CMK (cell line): ENCODE measurements around the gene SRRM1.
A peak's percentile ranks its signal among the peaks of the same experiment; 100 is the strongest.

Experiments used
- DNase-seq: peaks from one replicate; pipeline ENCODE4 v3.0.0-alpha.2; 2010; ENCODE audit warnings: low read depth

The SRRM1 gene

GRCh38 chr1:24642481-24643362 lies at the start of gene SRRM1:
TSS of gene SRRM1 (plus strand) at chr1:24643302. CDS start at chr1:24643327, 25 bp downstream.
- peak; percentile 100 for DNase-seq

- DNase-seq, result no peak
Observed at GRCh38 chr1:24594328-24594598, 48.8 kb upstream of the SRRM1 start.

GRCh38 chr1:24596401-24596880 lies 46.7 kb upstream of the SRRM1 start:
- DNase-seq, result no peak

GRCh38 chr1:24599265-24599664 lies 43.8 kb upstream of the SRRM1 start:
- no peak for DNase-seq

- no peak for DNase-seq
Observed at GRCh38 chr1:24600551-24600950, 42.6 kb upstream of the SRRM1 start.

- no peak for DNase-seq
Observed at GRCh38 chr1:24605534-24606295, 37.4 kb upstream of the SRRM1 start.

- no peak for DNase-seq
Observed at GRCh38 chr1:24606296-24606605, 36.9 kb upstream of the SRRM1 start.

- DNase-seq, result no peak
Observed at GRCh38 chr1:24606621-24607020, 36.5 kb upstream of the SRRM1 start.

GRCh38 chr1:24609949-24610517 lies 33.1 kb upstream of the SRRM1 start:
- DNase-seq, result no peak

GRCh38 chr1:24619376-24619775 lies 23.7 kb upstream of the SRRM1 start:
- no peak for DNase-seq

GRCh38 chr1:24620678-24621077 lies 22.4 kb upstream of the SRRM1 start:
- DNase-seq, result no peak

- no peak for DNase-seq
Observed at GRCh38 chr1:24621121-24621520, 22.0 kb upstream of the SRRM1 start.

- DNase-seq, result no peak
Observed at GRCh38 chr1:24622218-24622617, 20.9 kb upstream of the SRRM1 start.

- DNase-seq, result no peak
Observed at GRCh38 chr1:24632832-24633175, 10.3 kb upstream of the SRRM1 start.

- peak; percentile 30 for DNase-seq
Observed at GRCh38 chr1:24635195-24635843, 7.8 kb upstream of the SRRM1 start.

- DNase-seq, result no peak
Observed at GRCh38 chr1:24636661-24637357, 6.3 kb upstream of the SRRM1 start.

GRCh38 chr1:24639094-24639493 lies 4.0 kb upstream of the SRRM1 start:
- no peak for DNase-seq

- DNase-seq, result no peak
Observed at GRCh38 chr1:24639881-24640280, 3.2 kb upstream of the SRRM1 start.

- DNase-seq, result no peak
Observed at GRCh38 chr1:24640288-24640687, 2.8 kb upstream of the SRRM1 start.

GRCh38 chr1:24641646-24642151 lies 1.4 kb upstream of the SRRM1 start:
- DNase-seq, result peak; percentile 36

GRCh38 chr1:24643363-24644099 lies 429 bp downstream of the SRRM1 start:
- peak; percentile 70 for DNase-seq
